Peyer's patch (tissue), 4 donors: ENCODE results near the gene ZNF408. TPM values are rescaled to one million over a fixed set of nuclear protein-coding genes. Genes with fewer than 3 reads are reported as not detected.

Experiments used
- DNase-seq, 3 donors: peaks; one replicate each; pipeline ENCODE4 v3.0.0-alpha.2; 2017 to 2019
- H3K27ac ChIP-seq, 4 donors: fragments of 200-600 bp; sonication (generic); one replicate each; pipeline ENCODE4 v1.5.1; 2016 to 2019
- H3K27me3 ChIP-seq, 2 donors: fragments of 200-600 bp; sonication (generic); one replicate each; pipeline ENCODE4 v1.5.1; 2019
- H3K36me3 ChIP-seq, 3 donors: fragments of 200-600 bp; sonication (generic); one replicate each; pipeline ENCODE4 v1.5.1; 2016 to 2019
- H3K4me1 ChIP-seq, 4 donors: fragments of 200-600 bp; sonication (generic); one replicate each; pipeline ENCODE4 v1.5.1; 2016 to 2019
- H3K4me3 ChIP-seq, 4 donors: fragments of 200-600 bp; sonication (generic); 1 replicate in 3 of 4; 2 replicates in 1 of 4; pipeline ENCODE4 v1.5.1; 2016 to 2019; ENCODE audit warnings: mild to moderate bottlenecking in 1 of 4
- H3K9me3 ChIP-seq, 4 donors: fragments of 200-600 bp; sonication (generic); one replicate each; pipeline ENCODE4 v1.5.1; 2016 to 2019; ENCODE audit warnings: mild to moderate bottlenecking in 1 of 4
- POLR2A ChIP-seq, 2 donors: fragments of 450-650 bp; IDR thresholded peaks; one replicate each; pipeline ENCODE4 v1.5.1; 2017; ENCODE audit warnings: antibody characterized with exemption in 2 of 2, mild to moderate bottlenecking in 2 of 2, moderate library complexity in 2 of 2
- total RNA-seq, 4 donors: library from RNA; depleted of rRNA; stranded (reverse); fragments of >200 nt; gene quantifications; one replicate each; pipeline ENCODE4 v1.1.0, GENCODE V29; 2016
- TF ChIP-seq, protein P1 (sequence below), 6 experiments: fragments of 450-650 bp in 4 of 6; fragments of 200-600 bp in 2 of 6; sonication (generic) in 1 of 6; IDR thresholded peaks; one replicate each; pipeline ENCODE4 v1.5.1; 2017 to 2019; ENCODE audit warnings: antibody characterized with exemption in 6 of 6, mild to moderate bottlenecking in 3 of 6, moderate library complexity in 1 of 6

Gene ZNF408
- total RNA-seq, 4 donors from 2014 or later, result 6.3 to 20.0 (median 8.4) TPM

DNA sequence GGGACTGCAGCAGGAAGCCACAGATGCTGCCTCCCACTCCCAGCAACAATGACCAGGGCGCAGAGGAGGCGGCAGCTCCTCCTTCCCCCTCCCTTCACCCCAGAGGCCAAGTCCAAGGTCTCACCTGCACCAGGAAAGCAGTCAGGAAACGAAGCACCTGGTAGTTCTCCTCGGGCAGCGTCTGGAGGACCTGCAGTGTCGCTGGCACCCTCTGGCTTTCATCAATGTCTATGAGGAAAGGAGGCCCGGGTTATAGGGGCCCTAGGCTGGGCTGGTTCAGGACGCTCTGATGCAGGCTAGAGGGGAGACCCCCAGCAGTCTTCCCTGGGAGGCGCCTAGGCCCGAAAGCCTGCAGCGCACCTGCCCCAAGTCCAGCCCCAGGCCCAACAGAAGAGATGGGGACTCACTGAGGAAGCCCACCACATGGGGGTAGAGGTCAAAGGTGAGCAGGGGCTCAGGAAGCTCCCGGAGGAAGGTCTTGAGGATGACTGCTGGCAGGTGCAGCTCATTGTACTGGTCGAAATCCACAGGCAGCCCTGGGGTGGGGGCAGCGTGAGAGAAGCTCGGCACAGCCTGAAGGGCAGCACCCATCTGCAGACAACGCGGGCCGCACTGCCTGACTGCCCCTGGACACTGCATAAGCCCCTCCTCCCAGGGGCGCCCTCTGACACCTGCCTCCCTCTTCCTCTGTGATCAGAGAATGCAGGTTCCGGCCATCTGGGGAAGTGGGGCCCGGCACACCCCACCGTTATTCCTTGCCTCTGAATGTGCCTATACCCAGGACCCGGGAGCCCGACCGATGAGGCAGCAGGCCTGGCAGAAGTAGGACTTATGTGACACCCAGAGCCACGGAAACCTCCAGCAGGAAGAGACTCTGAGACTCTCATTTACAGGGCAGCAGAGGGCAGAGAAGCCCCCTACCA, 21.3 kb upstream of the ZNF408 start:
- Histone ChIP-seq H3K27ac (no peak overlapping the region), H3K36me3 (peaks cover 0 to 78% (median 0%) of the 10 kb centered on the region in 3 donors), H3K9me3 (no peaks in the 10 kb centered on the region), H3K4me3 (no peak overlapping the region), H3K4me1 (peaks cover 9 to 17% (median 15%) of the 10 kb centered on the region in 4 donors), H3K27me3 (no peaks in the 10 kb centered on the region)
- DNase-seq, result no peak
- no peak for TF ChIP-seq POLR2A (IDR thresholded peaks at IDR 0.05)
- TF ChIP-seq, protein P1, sequence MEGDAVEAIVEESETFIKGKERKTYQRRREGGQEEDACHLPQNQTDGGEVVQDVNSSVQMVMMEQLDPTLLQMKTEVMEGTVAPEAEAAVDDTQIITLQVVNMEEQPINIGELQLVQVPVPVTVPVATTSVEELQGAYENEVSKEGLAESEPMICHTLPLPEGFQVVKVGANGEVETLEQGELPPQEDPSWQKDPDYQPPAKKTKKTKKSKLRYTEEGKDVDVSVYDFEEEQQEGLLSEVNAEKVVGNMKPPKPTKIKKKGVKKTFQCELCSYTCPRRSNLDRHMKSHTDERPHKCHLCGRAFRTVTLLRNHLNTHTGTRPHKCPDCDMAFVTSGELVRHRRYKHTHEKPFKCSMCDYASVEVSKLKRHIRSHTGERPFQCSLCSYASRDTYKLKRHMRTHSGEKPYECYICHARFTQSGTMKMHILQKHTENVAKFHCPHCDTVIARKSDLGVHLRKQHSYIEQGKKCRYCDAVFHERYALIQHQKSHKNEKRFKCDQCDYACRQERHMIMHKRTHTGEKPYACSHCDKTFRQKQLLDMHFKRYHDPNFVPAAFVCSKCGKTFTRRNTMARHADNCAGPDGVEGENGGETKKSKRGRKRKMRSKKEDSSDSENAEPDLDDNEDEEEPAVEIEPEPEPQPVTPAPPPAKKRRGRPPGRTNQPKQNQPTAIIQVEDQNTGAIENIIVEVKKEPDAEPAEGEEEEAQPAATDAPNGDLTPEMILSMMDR (IDR thresholded peaks at IDR 0.05), result no peak

DNA sequence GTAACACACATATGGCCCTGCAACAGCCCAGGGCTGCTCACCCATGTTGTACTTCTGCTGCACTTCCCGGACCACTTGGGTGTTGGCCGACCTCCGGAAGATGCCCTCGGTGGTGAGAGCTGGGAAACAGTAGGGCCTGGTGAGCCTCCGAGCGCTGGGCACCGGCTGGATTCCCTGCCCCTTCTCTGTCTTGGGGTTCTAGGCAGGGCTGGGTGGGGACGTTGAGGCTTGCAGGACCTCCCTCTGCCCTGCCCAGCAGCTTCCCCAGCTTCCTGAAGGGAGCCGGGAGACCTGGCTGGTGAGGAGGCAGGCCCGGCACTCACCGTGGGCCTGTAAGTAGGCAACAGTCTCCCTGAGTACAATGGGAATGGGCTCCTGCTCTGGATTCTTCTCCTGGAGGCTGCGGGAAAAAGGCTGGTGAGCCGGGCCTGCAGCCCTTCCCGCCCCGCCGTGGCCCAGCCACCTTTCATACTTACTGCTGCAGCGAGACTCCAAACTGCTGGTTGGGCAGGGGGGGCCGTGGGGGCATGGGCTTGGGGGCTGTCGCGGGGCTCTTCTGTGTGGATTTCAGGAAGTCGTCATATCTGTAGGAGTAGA, 20.6 kb upstream of the ZNF408 start:
- no peaks in the 10 kb centered on the region for H3K27me3 ChIP-seq
- H3K9me3 ChIP-seq, result no peaks in the 10 kb centered on the region
- peaks cover 0 to 82% (median 0%) of the 10 kb centered on the region in 3 donors for H3K36me3 ChIP-seq
- no peak overlapping the region for H3K4me3 ChIP-seq
- no peak overlapping the region for H3K27ac ChIP-seq
- no peak for DNase-seq
- H3K4me1 ChIP-seq, result peaks cover 3 to 10% (median 9%) of the 10 kb centered on the region in 4 donors
- TF ChIP-seq POLR2A (IDR thresholded peaks at IDR 0.05), result no peak
- TF ChIP-seq, protein P1 (IDR thresholded peaks at IDR 0.05), result no peak

DNA sequence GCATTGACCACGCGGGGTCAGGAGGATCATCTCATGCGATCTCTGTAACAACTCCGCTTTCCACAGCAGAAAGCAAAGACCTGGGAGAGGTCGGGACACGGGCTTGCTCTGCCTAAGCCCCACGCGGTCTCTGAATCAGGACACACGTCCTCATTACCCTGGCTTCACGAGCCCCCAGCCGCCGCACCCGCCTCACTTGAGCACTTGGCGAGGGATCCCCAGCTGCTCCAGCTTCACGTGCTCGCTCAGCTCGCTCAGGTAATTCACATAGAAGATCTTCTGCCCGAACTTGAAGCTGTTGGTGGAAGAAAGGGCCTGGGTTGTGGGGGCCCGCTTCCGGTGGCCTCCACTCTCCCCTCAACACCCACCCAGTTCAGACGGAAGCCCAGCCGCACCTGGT, 20.0 kb upstream of the ZNF408 start:
- H3K4me3 ChIP-seq, result no peak overlapping the region
- H3K27me3 ChIP-seq, result no peaks in the 10 kb centered on the region
- H3K27ac ChIP-seq, result no peak overlapping the region
- DNase-seq, result no peak
- peaks cover 0 to 87% (median 0%) of the 10 kb centered on the region in 3 donors for H3K36me3 ChIP-seq
- H3K9me3 ChIP-seq, result no peaks in the 10 kb centered on the region
- peaks cover 2 to 7% (median 3%) of the 10 kb centered on the region in 4 donors for H3K4me1 ChIP-seq
- no peak for TF ChIP-seq POLR2A (IDR thresholded peaks at IDR 0.05)
- TF ChIP-seq, protein P1 (IDR thresholded peaks at IDR 0.05), result no peak

DNA sequence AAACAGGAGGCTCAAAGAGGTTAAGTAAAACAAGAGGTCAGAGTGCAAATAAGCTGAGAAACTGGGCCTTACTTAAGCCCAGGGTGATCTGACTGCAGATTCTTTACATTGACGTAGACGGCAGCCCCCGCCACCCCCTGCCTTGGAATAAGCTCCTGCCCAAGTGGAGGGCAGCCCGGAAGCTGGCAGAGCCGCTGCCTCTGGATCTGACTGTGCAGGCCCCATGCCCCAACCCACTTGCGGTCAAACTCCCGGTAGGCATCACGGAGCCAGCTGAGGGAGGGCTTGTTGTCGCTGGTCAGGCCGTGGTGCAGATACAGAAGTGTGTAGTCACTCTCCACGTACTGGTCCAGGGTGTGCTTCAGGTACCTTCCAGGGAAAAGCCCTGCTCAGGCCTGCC, 19.0 kb upstream of the ZNF408 start:
- DNase-seq, result peak in 1 of 3 donors; percentile 29
- H3K36me3 ChIP-seq, result peaks cover 0 to 91% (median 0%) of the 10 kb centered on the region in 3 donors
- no peak for TF ChIP-seq POLR2A (IDR thresholded peaks at IDR 0.05)
- H3K4me3 ChIP-seq, result no peak overlapping the region
- no peaks in the 10 kb centered on the region for H3K27me3 ChIP-seq
- H3K27ac ChIP-seq, result no peak overlapping the region
- peaks cover 0 to 4% (median 0%) of the 10 kb centered on the region in 4 donors for H3K4me1 ChIP-seq
- no peaks in the 10 kb centered on the region for H3K9me3 ChIP-seq

DNA sequence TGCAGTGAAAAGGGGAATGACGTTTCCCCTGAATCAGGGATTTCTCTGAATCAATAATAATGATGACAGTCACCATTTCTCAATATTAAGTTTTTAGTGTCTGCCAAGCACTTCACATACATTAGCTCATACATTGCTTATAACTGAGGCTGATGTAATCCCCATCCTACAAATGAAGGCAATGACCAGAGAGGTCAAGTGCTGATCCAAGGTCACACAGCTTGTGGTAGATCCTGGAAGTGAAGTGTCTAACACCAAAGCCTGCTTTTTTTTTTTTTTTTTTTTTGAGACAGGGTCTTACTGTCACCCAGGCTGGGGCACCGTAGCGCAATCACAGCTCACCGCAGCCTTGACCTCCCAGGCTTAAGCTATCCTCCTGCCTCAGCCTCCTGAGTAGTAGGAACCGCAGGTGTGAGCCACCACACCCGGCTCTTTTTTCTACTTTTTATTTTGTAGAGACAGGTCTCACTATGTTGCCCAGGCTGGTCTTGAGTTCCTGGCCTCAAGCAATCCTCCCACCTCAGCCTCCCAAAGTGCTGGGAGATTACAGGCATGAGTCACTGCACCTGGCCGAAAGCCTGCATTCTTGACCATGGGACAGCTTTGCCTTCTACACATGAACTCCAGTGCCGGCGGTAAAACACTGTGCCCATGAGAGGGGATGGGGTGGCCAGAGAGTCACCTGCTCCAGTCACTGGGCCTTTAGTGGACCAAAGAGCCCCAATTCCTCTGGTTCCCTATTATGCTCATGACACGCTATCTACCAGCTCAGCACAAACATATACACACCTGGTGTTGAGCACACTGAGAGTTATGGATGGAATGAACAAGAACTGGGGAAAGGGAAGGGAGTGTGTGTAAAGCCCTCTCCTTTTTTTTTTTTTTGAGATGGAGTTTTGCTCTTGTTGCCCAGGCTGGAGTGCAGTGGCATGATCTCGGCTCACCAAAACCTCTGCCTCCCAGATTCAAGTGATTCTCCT, 17.8 kb upstream of the ZNF408 start:
- peaks cover 0 to 92% (median 0%) of the 10 kb centered on the region in 3 donors for H3K36me3 ChIP-seq
- DNase-seq, result peak in 1 of 3 donors; percentile 25
- no peaks in the 10 kb centered on the region for H3K9me3 ChIP-seq

More for the DNA sequence above, 17.8 kb upstream of the ZNF408 start:
- TF ChIP-seq, protein P1 (IDR thresholded peaks at IDR 0.05), result no peak
- no peak for TF ChIP-seq POLR2A (IDR thresholded peaks at IDR 0.05)
- Histone ChIP-seq H3K4me3 (no peak overlapping the region), H3K27me3 (no peaks in the 10 kb centered on the region), H3K4me1 (no peaks in the 10 kb centered on the region), H3K27ac (no peak overlapping the region)
